SK-N-SH treated with all-trans-retinoic acid at 6 μM for 48 hours (cell line): Measurements from ENCODE around the gene IFNAR2.

ENCODE experiments used
- GLIS3 ChIP-seq: fragments of 250-450 bp; sonication (Bioruptor Pico); IDR thresholded peaks from 2 replicates; pipeline ENCODE4 v1.5.0; 2020; ENCODE audit warnings: mild to moderate bottlenecking, moderate library complexity
- RARB ChIP-seq: fragments of 250-450 bp; sonication (Bioruptor Pico); IDR thresholded peaks from 2 replicates; pipeline ENCODE4 v1.8.0; 2021; ENCODE audit warnings: mild to moderate bottlenecking, moderate library complexity
- ZC3H10 ChIP-seq: fragments of 250-450 bp; sonication (Bioruptor Pico); IDR thresholded peaks from 2 replicates; pipeline ENCODE4 v1.5.1; 2021; ENCODE audit warnings: mild to moderate bottlenecking, moderate library complexity

DNA sequence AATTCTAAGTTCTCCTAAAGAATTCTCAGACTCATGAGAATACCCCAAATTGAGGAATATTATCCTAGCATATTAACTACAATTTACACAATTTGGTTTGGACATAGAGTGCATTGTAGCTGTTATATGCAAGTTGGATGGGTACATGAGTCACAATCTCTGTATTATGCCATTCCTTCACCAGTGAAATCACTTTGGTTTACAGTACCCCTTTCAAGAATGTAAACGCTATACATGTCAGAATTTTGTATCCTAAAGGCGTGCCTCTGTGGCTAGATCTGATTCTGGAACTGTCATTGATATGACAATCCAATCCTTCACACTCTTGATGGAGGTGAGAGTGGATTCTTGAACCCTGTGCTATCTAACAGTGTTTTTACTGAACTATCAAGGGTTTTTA lies 29.7 kb downstream of the IFNAR2 start:
- TF ChIP-seq RARB (CRISPR knock-in tag), result no peak
- TF ChIP-seq ZC3H10, result no peak
- TF ChIP-seq GLIS3, result no peak
